ENCODE results near the gene ACTR6.
A peak's percentile ranks its signal among the peaks of the same experiment; 100 is the strongest.
"Not testable (repeated sequence)": the region's sequence is repeated elsewhere in the genome, so short reads cannot be mapped to it uniquely, and the experiment has no call there.

ACTR6 gene

GRCh38 chr12:100200463-100201181 lies at the start of gene ACTR6:
Gene ACTR6 (plus strand): TSS chr12:100200815. CDS start chr12:100200852, 37 bp downstream.
- peak; percentile 57 for DNase-seq

- DNase-seq, result no peak
These were observed 48.8 kb upstream of the ACTR6 start for GRCh38 chr12:100151769-100152168.

- DNase-seq, result no peak
These were observed 47.5 kb upstream of the ACTR6 start for GRCh38 chr12:100153131-100153530.

GRCh38 chr12:100154474-100155247 lies 46.0 kb upstream of the ACTR6 start:
- DNase-seq, result no peak

GRCh38 chr12:100156731-100157426 lies 43.7 kb upstream of the ACTR6 start:
- DNase-seq, result no peak

GRCh38 chr12:100157427-100157821 lies 43.2 kb upstream of the ACTR6 start:
- DNase-seq, result no peak

- no peak for DNase-seq
These were observed 42.1 kb upstream of the ACTR6 start for GRCh38 chr12:100158535-100158934.

- no peak for DNase-seq
These were observed 41.1 kb upstream of the ACTR6 start for GRCh38 chr12:100159391-100160104.

GRCh38 chr12:100163416-100164152 lies 37.0 kb upstream of the ACTR6 start:
- peak; percentile 47 for DNase-seq

- no peak for DNase-seq
These were observed 36.4 kb upstream of the ACTR6 start for GRCh38 chr12:100164153-100164704.

GRCh38 chr12:100165356-100165755 lies 35.3 kb upstream of the ACTR6 start:
- no peak for DNase-seq

GRCh38 chr12:100166232-100166631 lies 34.4 kb upstream of the ACTR6 start:
- no peak for DNase-seq

- DNase-seq, result no peak
These were observed 32.1 kb upstream of the ACTR6 start for GRCh38 chr12:100168562-100168961.

GRCh38 chr12:100169345-100169744 lies 31.3 kb upstream of the ACTR6 start:
- no peak for DNase-seq

GRCh38 chr12:100170313-100170858 lies 30.2 kb upstream of the ACTR6 start:
- no peak for DNase-seq

GRCh38 chr12:100171248-100171647 lies 29.4 kb upstream of the ACTR6 start:
- DNase-seq, result no peak

GRCh38 chr12:100173111-100173510 lies 27.5 kb upstream of the ACTR6 start:
- no peak for DNase-seq

GRCh38 chr12:100174495-100174894 lies 26.1 kb upstream of the ACTR6 start:
- no peak for DNase-seq

- not testable (repeated sequence) for DNase-seq
These were observed 24.1 kb upstream of the ACTR6 start for GRCh38 chr12:100176493-100176892.

- DNase-seq, result no peak
These were observed 21.4 kb upstream of the ACTR6 start for GRCh38 chr12:100179252-100179651.

GRCh38 chr12:100184549-100185145 lies 16.0 kb upstream of the ACTR6 start:
- no peak for DNase-seq

Measured in NCI-H524 treated with DMSO at 0.1 percent for 48 hours (cell line).